ACHN (cell line): Measurements from ENCODE around the gene MMP2.

Source experiments
- DNase-seq: peaks from one replicate; pipeline ENCODE4 v3.0.0-alpha.2; 2015
- in situ Hi-C: cut with HindIII; loops from 2 replicates; pipeline ENCODE4 v1.10.0; 2017; ENCODE audit warnings: low sequenced_read_pairs, low pct_ligation_motif_present, low pct_unique_long_range_greater_than_20kb

The MMP2 gene

DNA sequence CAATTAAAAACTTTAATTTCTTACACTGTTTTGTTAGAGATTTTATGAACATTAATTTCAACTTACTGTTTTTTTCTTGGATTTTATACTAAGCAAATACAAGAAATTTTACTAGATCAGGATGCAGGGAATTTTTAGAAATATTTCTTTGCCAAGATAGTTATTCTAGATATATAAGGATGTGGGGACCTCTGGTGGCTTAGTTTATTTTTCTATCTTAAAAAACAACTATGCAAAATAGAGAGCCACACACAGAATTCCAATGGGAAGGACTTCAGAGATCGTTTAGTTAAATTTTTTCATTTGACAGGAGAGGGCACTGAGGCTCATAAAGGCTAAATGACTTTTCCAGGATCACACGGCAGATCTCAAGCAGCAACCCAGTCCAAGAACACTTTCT is 64.5 kb downstream of the MMP2 start:
- peak; percentile 52 for DNase-seq
- in situ Hi-C loops, result no loop called here

DNA sequence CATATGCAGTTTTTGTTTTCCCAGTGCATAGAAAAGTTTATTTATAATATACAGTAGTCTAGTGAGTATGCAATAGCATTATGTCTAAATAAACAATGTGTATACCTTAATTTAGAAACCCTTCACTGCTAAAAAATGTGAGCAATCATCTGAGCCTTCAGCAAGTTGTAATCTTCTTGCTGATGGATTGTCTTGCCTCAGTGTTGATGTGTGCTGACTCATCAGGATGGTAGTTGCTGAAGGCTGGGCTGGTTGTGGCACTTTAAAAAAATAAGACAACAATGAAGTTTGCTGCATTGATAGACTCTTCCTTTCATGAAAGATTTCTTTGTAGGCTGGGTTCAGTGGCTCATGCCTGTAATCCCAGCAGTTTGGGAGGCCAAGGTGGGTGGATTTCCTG is 73.6 kb downstream of the MMP2 start:
- no peak for DNase-seq
- in situ Hi-C loops, result no loop called here

DNA sequence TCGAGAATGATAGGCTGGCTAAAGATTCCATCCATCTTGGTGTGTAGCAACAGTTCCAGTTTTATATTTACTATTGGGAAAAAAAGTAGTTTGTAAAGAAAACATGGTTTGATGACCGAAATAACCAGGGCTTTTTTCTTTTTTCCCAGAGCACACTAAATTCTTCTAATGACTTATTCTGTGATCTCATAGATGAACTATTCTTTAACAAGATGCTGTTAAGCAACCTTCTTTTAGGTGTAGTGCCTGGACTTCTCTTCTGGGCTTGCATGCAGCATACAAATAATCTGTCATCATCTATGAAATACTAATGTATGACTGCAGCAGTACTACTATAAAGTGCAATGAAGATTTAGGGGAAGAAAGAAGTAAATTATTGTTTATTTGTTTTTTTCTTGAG is 76.4 kb downstream of the MMP2 start:
- in situ Hi-C loops, result no loop called here
- DNase-seq, result no peak
